ENCODE data around the gene RAD23A.
"Not testable (repeated sequence)": the region's sequence is repeated elsewhere in the genome, so short reads cannot be mapped to it uniquely, and the experiment has no call there.

Gene RAD23A

DNA sequence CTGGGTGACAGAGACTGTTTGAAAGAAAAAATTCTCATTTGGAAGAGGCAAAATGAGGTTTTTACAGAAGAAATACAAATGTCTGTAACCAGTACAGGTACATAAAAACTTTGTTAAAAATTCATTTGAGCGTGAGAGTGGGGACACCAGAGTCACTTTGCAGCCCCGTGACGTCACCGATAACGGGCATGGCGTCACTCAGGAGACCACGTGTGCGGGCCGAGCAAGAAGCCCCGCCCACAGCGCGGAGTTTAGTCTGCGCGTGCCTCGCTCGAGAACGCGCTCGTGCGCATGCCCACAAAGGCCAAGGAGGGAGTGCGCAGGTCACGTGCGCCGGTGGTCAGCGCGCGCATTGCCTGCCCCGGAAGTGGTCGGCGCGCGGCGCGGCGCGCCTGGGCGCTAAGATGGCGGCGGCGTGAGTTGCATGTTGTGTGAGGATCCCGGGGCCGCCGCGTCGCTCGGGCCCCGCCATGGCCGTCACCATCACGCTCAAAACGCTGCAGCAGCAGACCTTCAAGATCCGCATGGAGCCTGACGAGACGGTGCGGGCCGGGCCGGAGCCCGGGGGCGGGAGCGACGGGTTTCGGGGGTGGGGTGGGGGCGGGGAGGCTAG is at the start of gene RAD23A:
RAD23A (plus strand) TSS at position 384 of the 613 bp plus-strand sequence; CDS start at position 471, 87 bp downstream.
- peak; percentile 77 to 97 for DNase-seq

DNA sequence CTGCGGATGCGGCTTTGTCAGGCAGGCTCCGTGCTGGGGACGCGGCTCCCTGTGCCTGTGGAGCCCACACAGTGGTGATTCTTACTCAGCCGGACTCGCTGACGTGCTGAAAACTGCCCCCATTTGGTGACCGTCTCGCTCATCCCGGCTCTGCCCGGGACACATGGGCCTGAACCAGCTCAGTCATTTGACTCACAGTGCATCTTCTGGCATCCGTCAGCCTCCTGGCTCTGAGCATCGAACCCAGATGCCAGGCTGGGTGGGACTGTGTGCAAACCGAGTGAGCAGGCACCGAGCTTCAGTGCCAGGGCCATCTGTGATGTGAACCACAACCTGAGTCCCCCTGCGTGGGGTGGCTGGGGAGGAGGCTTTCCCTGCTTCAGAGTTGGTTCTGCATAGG is 49.2 kb upstream of the RAD23A start:
- DNase-seq: no peak

DNA sequence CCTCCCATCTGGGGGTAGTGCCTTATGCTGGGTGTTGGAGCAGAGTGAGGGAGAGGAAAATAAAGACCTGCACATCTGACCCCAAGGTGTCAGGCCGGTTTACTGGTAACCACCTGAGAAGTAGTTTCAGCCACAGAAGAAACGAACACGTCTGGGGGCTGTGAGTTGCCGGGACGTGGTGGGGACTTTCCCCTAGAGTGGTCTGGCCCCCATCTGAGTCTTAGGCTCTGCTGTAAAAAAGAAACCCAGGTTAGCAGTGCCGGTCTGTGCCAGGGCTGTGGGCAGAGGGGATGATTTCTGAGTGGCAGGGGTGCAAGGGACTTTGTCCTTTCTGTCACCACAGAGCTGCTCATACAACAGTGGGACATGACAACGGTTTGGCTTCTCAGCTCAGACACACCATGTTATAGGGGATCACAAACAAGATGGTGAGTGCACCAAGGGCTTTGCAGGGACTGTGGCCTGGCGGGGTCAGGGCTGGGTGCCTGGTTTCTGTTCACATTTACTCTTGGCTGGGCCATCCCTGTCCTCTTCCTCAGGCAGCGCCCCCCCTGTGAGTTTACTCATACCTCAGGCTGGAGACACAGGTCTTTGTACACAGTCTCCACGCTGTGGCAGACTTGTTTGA is 45.7 kb upstream of the RAD23A start:
- DNase-seq: no peak

DNA sequence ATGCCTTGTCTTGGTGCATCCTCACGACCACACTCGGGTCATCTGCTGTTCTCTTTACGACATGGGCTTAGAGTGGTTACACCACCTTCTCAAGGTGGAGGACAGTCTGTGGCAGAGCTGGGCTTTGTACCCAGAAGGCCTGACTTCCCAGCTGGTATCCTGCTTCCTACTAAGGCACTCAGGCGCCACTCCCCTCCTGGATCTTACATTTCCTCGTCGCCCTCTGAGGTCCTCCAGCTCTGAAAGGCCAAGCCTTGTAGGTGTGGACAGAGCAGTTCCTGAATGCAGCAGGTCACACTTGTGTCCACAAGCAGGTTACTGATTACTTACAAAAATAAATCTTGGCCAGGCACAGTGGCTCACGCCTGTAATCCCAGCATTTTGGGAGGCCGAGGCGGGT is 38.5 kb upstream of the RAD23A start:
- DNase-seq: no peak

DNA sequence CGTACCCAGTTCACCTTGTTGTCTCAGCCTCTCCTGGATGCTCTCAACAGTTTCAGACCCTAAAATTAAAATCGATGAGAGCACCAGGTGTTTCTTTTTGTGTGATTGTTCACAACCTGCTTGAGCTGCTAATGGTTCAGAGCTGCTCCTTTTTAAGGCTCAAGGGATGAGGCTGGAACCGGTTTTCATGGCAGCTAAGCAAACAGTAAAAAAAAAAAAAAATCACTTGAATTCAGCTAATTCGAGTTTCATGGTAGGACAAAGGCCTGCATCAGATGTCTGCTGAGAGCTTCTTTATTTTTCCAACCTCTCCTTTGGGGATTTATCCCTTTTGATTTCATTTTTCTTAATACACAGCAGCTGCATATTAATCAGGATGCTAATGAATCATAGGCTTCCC is 33.1 kb upstream of the RAD23A start:
- peak in 1 of 2 experiments; percentile 6 for DNase-seq

DNA sequence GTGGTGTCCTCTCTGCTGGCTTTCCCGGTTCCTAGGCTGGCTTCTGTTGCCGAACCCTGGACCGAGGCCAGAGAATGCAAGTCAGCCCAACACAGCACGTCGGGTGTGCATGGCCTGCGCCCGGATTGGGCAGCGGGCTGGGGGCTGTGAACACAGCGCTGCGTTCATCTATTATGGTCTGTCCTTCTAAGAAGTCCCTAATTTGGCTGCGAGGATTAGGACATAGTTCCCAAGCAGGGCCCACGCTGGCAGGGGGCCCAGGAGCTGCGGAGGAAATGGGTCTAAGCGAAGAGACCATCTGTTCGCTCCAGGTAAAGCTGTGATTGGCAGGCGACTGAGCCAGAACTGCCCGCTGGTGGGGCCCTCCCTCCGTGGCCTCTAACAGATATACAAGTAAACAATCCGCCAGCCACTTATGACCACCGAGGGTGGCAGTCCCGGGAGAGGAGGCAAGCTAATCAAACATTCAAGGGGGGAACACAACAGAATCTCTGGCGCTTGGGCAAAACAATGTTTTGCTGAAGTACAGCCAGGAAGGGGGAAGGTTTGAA is 32.6 kb upstream of the RAD23A start:
- peak in 1 of 2 experiments; percentile 25 for DNase-seq

DNA sequence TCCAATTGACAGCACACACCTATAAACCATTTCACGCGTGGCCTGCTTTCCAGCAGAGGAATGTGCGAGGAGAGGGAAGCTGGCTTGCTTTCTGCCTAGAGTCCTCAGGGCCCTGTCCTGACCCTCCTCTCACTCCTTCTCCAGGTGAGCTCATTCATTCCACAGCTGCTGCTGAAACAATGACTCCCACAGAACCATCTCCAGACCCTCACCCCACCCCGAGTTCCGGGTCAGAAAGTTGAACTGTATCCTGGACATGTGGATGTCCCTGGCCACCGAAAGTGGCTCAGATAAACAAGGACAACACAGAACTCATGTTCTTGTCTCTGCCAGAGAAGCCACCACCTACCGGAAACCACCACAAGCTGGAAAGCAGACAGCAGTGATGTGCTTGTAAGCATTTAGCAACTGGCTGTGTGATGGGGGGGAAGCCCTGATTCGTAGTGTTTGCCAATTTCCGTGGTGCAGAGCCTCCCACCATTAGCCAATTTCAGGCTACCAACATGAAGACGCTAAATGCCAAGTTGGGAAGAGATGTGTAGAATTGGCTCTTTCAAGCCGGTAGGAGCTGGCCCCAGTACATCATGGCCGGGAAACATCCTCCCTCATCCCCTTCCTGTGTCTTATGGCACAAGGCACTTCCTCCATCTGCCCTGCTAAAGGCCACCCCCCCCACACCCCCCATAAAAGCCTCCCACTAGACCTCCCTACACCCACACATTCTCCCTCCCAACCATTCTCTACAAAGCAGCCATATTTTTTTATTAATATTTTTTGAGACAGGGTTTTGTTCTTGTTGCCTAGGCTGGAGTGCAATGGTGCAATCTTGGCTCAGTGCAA is 31.6 kb upstream of the RAD23A start:
- DNase-seq: no peak

DNA sequence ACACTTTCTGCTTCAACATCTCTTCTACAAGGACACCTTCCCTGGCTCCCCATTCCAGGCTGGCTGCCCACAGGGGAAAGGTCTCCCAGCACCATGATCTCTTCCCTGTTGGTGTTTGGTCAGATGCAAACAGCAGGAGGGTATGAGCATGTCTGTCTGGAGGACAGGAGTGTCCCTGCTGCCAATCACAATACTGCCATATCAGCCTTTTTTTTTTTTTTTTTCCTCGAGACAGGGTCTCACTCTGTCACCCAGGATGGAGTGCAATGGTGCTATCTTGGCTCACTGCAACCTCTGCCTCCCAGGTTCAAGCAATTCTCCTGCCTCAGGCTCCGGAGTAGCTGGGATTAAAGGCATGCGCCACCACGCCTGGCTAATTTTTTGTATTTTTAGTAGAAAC is 29.8 kb upstream of the RAD23A start:
- not testable (repeated sequence) for DNase-seq

DNA sequence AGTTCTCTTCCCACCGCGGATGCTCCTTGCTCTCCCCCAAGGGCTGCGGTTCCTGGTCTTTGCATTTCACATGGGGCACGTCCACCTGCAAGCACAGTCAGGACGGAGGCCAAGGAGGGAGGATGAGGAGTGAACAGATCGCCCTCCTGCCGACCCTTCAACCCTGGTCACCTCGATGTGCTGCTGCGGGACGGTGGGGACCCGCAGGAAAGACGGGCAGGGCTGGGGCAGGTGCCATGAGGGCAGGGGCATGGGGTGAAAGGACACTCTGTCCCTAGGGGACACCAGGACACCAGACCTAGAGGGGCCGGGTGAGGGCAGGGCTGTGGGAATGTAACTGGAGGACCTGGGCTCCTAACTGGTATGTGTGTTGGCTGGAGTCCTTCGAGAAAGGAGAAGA is 27.4 kb upstream of the RAD23A start:
- DNase-seq: no peak

DNA sequence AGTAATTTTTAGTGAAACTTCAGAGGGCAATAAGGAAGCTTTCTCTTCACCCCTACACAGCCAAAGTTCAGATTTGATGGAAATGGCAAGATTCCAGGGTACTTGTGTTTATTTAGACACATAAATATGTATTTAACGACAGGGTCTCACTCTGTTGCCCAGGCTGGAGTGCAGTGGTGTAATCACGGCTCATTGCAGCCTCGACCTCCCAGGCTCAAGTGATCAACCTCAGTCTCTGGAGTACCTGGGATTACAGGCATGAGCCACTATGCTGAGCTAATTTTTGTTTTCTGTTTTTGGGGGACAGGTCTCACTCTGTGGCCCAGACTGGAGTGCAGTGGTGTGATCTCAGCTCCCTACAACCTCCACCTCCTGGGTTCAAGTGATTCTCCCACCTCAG is 24.6 kb upstream of the RAD23A start:
- no peak for DNase-seq

DNA sequence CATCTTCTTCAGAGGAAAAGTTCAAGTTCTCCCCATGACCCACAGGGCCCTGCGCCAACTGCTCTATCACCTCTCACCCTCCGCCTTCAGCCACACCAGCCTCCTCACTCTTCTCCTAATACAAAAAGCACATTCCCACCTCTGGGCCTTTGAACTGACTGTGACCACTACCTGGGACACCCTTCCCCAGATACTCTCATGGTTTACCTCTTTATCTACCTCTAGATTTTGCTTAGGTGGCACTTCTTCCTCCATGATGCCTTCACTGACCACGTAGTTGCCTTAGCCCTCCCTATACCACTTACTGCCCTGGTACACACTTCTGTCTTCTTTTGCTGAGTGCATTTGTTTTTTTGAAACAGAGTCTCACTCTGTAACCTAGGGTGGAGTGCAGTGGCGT is 22.7 kb upstream of the RAD23A start:
- DNase-seq: no peak

DNA sequence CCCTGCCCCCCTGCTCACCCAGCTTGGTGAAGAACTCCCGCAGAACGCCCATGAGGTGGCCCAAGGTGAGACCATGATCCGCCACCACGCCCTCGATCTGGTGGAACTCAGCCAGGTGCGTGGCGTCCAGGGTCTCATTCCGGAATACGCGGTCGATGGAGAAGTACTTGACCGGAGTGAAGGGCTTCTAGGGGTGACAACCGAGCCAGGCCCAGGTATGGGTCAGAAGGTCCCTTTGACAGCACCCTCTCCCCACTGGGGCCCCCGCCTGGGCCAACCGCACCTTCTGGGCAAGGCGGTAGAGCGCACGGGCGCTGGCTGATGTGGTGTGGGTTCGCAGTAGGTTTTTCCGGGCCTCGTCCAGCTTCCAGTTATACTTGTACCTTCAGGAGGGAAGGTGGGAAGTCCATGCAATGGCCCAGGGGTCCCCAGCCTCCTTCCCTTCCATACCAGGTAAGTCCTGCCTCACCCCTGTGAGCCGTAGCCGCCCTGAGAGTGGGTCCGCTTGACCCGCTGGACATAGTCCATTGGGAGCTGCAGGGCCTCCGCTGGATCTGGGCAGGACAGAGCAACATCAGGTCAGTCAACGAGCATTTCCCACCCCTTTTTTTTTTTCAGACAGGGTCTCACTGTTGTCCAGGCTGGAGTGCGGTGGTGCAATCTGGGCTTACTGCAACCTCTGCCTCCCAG is 20.9 kb upstream of the RAD23A start:
- no peak for DNase-seq

DNA sequence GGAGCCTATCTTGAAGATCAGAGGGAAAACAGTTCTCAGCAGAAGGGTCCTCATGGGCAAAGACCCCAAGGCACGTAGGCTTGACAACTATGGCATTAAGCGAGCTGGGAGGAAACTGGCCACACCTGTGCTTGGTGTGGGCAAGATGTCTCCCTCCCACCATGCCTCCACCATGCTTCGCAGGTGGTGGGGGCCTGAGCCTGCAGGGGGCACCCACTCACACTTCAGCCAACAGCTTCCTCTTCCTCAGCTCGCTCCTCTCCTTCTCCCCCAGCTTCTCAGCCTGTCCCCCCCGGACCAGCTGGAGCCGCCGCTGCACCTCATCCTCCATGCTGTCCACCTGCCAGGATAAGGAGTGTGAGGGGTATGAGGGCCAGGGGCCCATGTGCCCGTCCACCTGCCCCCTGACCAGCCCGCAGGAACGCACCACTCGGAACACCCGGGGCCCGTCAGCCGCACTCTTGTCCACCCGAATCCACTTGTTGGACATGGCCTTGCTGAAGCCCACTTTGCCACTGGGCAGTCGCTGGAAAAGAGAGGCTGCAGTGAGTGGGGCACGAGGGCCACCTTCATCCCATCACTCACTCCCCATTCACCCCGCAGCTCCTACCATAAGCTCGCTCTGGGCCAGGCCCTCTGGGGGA is 15.5 kb upstream of the RAD23A start:
- DNase-seq: no peak

DNA sequence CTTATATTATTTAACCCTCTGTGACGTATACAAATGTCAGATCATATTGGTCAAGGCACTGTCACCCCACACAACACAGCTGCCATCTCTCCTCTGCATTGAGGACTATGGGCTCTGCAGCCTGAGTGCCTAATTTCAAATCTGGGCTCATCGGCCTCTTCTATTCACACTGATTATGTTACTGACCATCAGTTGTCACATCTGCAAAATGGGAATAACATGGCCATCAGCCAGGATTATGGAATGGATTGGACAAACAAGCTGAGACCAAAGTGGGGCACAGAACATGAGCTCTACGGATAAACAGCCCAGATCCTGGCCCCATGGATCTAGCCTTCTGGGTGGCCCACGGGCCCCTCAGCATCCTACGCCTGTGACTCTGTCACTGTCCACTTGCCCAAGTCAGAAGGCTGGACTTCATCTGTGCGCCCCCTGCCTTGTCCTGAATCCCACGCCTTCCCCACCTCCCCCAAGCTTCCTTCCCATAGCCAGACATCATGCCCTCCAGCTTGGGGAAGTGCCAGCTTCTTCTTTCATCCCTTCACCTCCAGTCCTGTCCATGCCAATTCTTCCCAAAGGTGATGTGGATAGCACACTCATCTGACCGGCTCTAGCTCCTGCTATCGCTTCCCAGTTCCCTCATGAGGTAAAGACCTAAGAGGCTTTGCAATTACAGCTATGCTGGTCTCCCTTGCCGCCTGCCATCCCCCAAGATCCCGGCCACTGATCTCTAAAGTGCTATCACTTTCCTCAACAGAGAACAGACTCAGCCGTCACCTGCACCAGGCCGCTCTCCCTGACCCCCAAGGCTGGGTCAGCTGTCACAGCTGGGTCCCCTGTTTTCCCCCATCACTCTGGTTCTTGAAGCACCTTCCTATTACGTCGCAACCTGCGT is 13.0 kb upstream of the RAD23A start:
- DNase-seq: no peak

DNA sequence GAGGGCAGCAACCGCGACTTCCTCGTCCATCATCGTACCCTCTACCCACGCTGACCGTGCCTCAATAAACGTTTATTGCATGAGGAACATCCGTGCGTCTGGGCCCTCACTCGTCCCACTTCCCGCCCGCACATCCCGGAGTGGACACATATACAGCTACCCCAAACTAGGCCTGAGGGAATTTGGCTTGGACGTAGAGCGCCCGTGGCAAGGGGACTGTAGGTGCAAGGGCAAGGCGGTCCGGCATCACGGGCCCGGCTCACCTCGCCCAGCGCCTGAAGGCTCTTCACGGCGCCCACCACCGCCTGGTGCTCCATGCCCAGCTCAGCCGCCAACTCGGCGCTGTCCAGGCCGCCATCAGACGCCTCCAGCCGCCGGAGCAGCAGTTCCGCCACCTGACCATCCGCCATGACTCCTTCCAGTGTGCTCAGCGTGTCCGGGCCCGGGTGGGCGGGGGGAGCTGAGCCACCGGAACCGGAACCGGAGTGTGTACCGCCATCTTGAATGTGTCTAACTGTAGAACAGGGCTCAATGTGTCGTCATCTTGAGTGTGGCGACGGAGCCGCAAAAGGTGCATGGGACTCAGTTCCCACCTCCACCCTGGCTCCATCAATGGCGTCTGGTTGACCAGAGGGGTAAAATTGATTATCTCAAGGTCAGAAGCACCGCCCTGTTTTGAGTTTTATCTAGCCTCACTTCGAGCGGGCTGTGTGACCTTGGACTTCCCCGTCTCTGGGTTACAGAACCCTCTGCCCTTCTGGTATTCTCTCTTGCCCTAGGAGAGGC is 12.2 kb upstream of the RAD23A start, which contains the start of gene FARSA:
FARSA (minus strand) TSS at position 425 of the 786 bp plus-strand sequence; CDS start at position 410, 15 bp downstream.
- peak; percentile 76 to 86 for DNase-seq

DNA sequence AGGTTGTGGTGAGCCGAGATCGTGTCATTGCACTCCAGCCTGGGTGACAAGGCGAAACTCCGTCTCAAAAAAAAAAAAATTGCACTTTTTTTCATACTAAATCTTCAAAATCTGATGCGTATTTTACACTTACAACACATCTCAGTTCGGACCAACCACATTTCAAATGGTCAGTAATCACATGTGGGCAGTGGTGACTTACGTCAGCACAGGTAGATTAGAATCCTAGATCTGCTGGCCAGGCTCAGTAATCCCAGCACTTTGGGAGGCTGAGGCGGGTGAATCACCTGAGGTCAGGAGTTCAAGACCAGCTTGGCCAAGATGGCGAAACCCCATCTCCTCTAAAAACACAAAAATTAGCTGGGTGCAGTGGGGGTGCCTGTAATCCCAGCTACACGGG is 10.6 kb upstream of the RAD23A start:
- no peak for DNase-seq

DNA sequence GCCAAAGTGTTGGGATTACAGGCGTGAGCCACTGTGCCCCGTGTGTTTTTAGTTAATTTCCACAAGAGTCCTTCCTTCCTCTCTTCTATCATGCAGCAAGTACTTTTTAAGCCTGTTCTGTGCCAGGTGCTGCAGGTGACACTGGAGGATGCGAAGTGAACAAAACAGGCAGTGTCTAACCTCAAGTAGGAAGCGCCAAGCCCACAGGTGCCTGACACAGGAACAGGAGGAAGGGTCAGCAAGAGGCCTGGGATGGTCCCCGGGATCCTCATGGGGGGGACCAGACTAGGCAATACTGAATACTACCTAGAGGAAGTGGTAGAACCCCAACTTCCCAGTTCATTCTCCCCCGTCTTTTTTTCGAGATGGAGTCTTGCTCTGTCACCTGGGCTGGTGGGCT is 9.1 kb upstream of the RAD23A start:
- DNase-seq: peak in 1 of 2 experiments; percentile 23

DNA sequence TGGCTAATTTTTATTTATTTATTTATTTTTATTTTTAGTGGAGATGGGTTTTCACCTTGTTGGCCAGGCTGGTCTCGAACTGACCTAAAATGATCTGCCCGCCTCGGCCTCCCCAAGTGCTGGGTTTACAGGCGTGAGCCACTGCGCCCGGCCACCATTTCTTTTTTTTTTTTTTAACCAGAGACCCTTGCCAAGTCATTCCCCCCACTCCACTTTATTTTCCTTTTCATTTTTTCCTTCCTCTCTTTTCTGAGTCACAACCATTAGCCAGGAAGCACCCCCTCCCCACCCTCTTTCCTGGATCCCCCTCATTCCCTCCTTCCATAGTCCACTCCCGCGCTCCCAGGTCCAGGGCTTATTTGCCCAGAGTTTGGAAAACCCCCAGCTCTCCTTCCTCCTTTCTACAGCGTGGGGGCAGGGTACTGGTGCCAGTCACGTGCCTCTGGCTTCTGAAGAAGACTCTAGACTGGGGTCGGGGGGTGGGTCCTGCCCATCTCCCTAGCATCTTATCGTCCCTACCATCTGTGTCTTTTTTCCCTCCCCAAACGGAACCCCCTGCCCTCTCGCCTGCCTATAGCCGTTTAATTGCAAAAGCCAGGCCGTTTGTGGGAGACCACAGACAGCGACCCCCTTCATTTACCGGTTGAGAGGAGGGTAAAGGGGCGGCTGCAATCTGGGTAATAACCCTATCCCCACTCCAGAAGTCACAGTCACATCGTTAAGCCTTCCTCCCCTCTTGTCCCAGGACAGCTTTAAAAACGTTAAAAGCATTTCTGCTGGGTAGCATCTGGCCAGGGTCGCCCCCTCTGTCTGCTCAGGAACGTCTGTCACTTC is 8.4 kb upstream of the RAD23A start:
- peak; percentile 54 to 59 for DNase-seq

Data from NCI-H526 (cell line).